ENCODE data around the gene BMP3. TPM values are rescaled to one million over a fixed set of nuclear protein-coding genes. Genes with fewer than 3 reads are reported as not detected.

The BMP3 gene
- total RNA-seq, 5 donors from 2014 or later (not counting 1 experiment from before 2014, with no cell fraction given) = 0.07 TPM; not detected in 4

GRCh38 chr4:81069706-81070331 is 39.3 kb downstream of the BMP3 start:
- no peaks in the 10 kb centered on the region for H3K36me3 Mint-ChIP-seq
- peak; percentile 59 to 84 (median 70) for ATAC-seq (replicated peaks in 1 of 4)
- 8% methylated on average over 4 of the region's 6 CpGs for WGBS (ENCODE audit: insufficient coverage)
- DNase-seq = peak in 34 of 35 experiments; percentile 0 to 80 (median 36)
- Histone ChIP-seq H3K27ac (ENCODE audit: low read length) (no peak overlapping the region), H3K9me3 (no peaks in the 10 kb centered on the region), H3K4me1 (ENCODE audit: control insufficient read depth in 1 of 2, extremely low read depth in 1 of 2, insufficient read depth in 2 of 2, low read length in 2 of 2) (no peaks in the 10 kb centered on the region), H3K36me3 (ENCODE audit: control insufficient read depth in 2 of 2, extremely low read depth in 1 of 2, insufficient read depth in 1 of 2, low read length in 1 of 2) (no peaks in the 10 kb centered on the region), H3K27me3 (replicated peaks in 1 of 2; ENCODE audit: control insufficient read depth in 2 of 2, extremely low read depth in 1 of 2, insufficient read depth in 2 of 2, low read length in 1 of 2) (no peaks in the 10 kb centered on the region), H3K4me3 (ENCODE audit: control insufficient read depth in 1 of 2, extremely low read depth in 1 of 2, low read length in 1 of 2) (no peak overlapping the region)
- H3K4me1 Mint-ChIP-seq = no peaks in the 10 kb centered on the region
- POLR2A ChIA-PET = no interaction called here
- H3K27me3 Mint-ChIP-seq = peaks cover 14 to 19% of the 10 kb centered on the region in 2 donors
- CTCF ChIA-PET = interaction anchor here (1.0 to 2.6 kb wide), 9 partner anchors 10 to 711 kb away, joined by 3 to 18 read pairs (median 3); no protein-coding TSS in a partner anchor
- H3K9me3 Mint-ChIP-seq = no peaks in the 10 kb centered on the region
- no peak overlapping the region for H3K27ac Mint-ChIP-seq
- H3K4me3 Mint-ChIP-seq = no peak overlapping the region

GRCh38 chr4:81071013-81071412 is 40.5 kb downstream of the BMP3 start:
- H3K27ac Mint-ChIP-seq = no peak overlapping the region
- ATAC-seq (replicated peaks in 1 of 4) (no peak), DNase-seq (no peak)
- H3K9me3 Mint-ChIP-seq = no peaks in the 10 kb centered on the region
- Histone ChIP-seq H3K9me3 (no peaks in the 10 kb centered on the region), H3K27me3 (replicated peaks in 1 of 2; ENCODE audit: control insufficient read depth in 2 of 2, extremely low read depth in 1 of 2, insufficient read depth in 2 of 2, low read length in 1 of 2) (no peaks in the 10 kb centered on the region), H3K27ac (ENCODE audit: low read length) (no peak overlapping the region), H3K4me1 (ENCODE audit: control insufficient read depth in 1 of 2, extremely low read depth in 1 of 2, insufficient read depth in 2 of 2, low read length in 2 of 2) (no peaks in the 10 kb centered on the region), H3K36me3 (ENCODE audit: control insufficient read depth in 2 of 2, extremely low read depth in 1 of 2, insufficient read depth in 1 of 2, low read length in 1 of 2) (no peaks in the 10 kb centered on the region), H3K4me3 (ENCODE audit: control insufficient read depth in 1 of 2, extremely low read depth in 1 of 2, low read length in 1 of 2) (no peak overlapping the region)
- no CpG with 5 or more reads among the region's 2 CpGs for WGBS (ENCODE audit: insufficient coverage)
- H3K36me3 Mint-ChIP-seq = no peaks in the 10 kb centered on the region
- no peak overlapping the region for H3K4me3 Mint-ChIP-seq
- H3K4me1 Mint-ChIP-seq = no peaks in the 10 kb centered on the region
- CTCF ChIA-PET = interaction anchor here (0.6 to 2.6 kb wide), 7 partner anchors 14 to 709 kb away, joined by 3 to 18 read pairs (median 3); no protein-coding TSS in a partner anchor
- H3K27me3 Mint-ChIP-seq = peaks cover 12 to 19% of the 10 kb centered on the region in 2 donors
- POLR2A ChIA-PET = no interaction called here

- Mint-ChIP-seq H3K27ac (no peak overlapping the region), H3K27me3 (peaks cover 3 to 20% of the 10 kb centered on the region in 2 donors), H3K4me3 (no peak overlapping the region), H3K36me3 (no peaks in the 10 kb centered on the region), H3K9me3 (no peaks in the 10 kb centered on the region), H3K4me1 (no peaks in the 10 kb centered on the region)
- Histone ChIP-seq H3K9me3 (no peaks in the 10 kb centered on the region), H3K4me1 (ENCODE audit: control insufficient read depth in 1 of 2, extremely low read depth in 1 of 2, insufficient read depth in 2 of 2, low read length in 2 of 2) (no peaks in the 10 kb centered on the region), H3K27me3 (replicated peaks in 1 of 2; ENCODE audit: control insufficient read depth in 2 of 2, extremely low read depth in 1 of 2, insufficient read depth in 2 of 2, low read length in 1 of 2) (peaks cover 0 to 6% of the 10 kb centered on the region in 2 experiments), H3K4me3 (ENCODE audit: control insufficient read depth in 1 of 2, extremely low read depth in 1 of 2, low read length in 1 of 2) (no peak overlapping the region), H3K36me3 (ENCODE audit: control insufficient read depth in 2 of 2, extremely low read depth in 1 of 2, insufficient read depth in 1 of 2, low read length in 1 of 2) (no peaks in the 10 kb centered on the region), H3K27ac (ENCODE audit: low read length) (no peak overlapping the region)
- ATAC-seq (replicated peaks in 1 of 4) (no peak), DNase-seq (no peak)
- WGBS (ENCODE audit: insufficient coverage) = 96% methylated on average over 3 of the region's 5 CpGs
- CTCF ChIA-PET = no interaction called here
- POLR2A ChIA-PET = no interaction called here
Observed at GRCh38 chr4:81081156-81081555, 50.6 kb downstream of the BMP3 start.

- Histone ChIP-seq H3K4me1 (ENCODE audit: control insufficient read depth in 1 of 2, extremely low read depth in 1 of 2, insufficient read depth in 2 of 2, low read length in 2 of 2) (no peaks in the 10 kb centered on the region), H3K9me3 (no peaks in the 10 kb centered on the region), H3K36me3 (ENCODE audit: control insufficient read depth in 2 of 2, extremely low read depth in 1 of 2, insufficient read depth in 1 of 2, low read length in 1 of 2) (no peaks in the 10 kb centered on the region), H3K27ac (ENCODE audit: low read length) (no peak overlapping the region), H3K4me3 (ENCODE audit: control insufficient read depth in 1 of 2, extremely low read depth in 1 of 2, low read length in 1 of 2) (no peak overlapping the region), H3K27me3 (replicated peaks in 1 of 2; ENCODE audit: control insufficient read depth in 2 of 2, extremely low read depth in 1 of 2, insufficient read depth in 2 of 2, low read length in 1 of 2) (peaks cover 0 to 3% of the 10 kb centered on the region in 2 experiments)
- POLR2A ChIA-PET = no interaction called here
- DNase-seq = peak in 1 of 35 experiments; percentile 5
- Mint-ChIP-seq H3K4me3 (no peak overlapping the region), H3K27ac (no peak overlapping the region), H3K27me3 (peaks cover 0 to 17% of the 10 kb centered on the region in 2 donors), H3K36me3 (no peaks in the 10 kb centered on the region), H3K4me1 (no peaks in the 10 kb centered on the region), H3K9me3 (no peaks in the 10 kb centered on the region)
- no peak for ATAC-seq (replicated peaks in 1 of 4)
- CTCF ChIA-PET = interaction anchor here in 1 of 2 donors (0.6 kb wide), 1 partner anchor 30 kb away, joined by 3 read pairs; no protein-coding TSS in a partner anchor
Observed at GRCh38 chr4:81084029-81084428, 53.5 kb downstream of the BMP3 start.

GRCh38 chr4:81084634-81085033 is 54.1 kb downstream of the BMP3 start:
- WGBS (ENCODE audit: insufficient coverage) = no CpG with 5 or more reads among the region's 3 CpGs

GRCh38 chr4:81085291-81085690 is 54.8 kb downstream of the BMP3 start:
- H3K9me3 Mint-ChIP-seq = no peaks in the 10 kb centered on the region
- no peak for ATAC-seq (replicated peaks in 1 of 4)
- Histone ChIP-seq H3K27ac (ENCODE audit: low read length) (no peak overlapping the region), H3K4me3 (ENCODE audit: control insufficient read depth in 1 of 2, extremely low read depth in 1 of 2, low read length in 1 of 2) (no peak overlapping the region), H3K36me3 (ENCODE audit: control insufficient read depth in 2 of 2, extremely low read depth in 1 of 2, insufficient read depth in 1 of 2, low read length in 1 of 2) (no peaks in the 10 kb centered on the region), H3K9me3 (no peaks in the 10 kb centered on the region), H3K27me3 (replicated peaks in 1 of 2; ENCODE audit: control insufficient read depth in 2 of 2, extremely low read depth in 1 of 2, insufficient read depth in 2 of 2, low read length in 1 of 2) (peaks cover 0 to 3% of the 10 kb centered on the region in 2 experiments), H3K4me1 (ENCODE audit: control insufficient read depth in 1 of 2, extremely low read depth in 1 of 2, insufficient read depth in 2 of 2, low read length in 2 of 2) (no peaks in the 10 kb centered on the region)
- H3K27ac Mint-ChIP-seq = no peak overlapping the region
- H3K4me3 Mint-ChIP-seq = no peak overlapping the region
- no CpG with 5 or more reads among the region's 3 CpGs for WGBS (ENCODE audit: insufficient coverage)
- peaks cover 3 to 7% of the 10 kb centered on the region in 2 donors for H3K27me3 Mint-ChIP-seq
- DNase-seq = no peak
- POLR2A ChIA-PET = no interaction called here
- no peaks in the 10 kb centered on the region for H3K36me3 Mint-ChIP-seq
- H3K4me1 Mint-ChIP-seq = no peaks in the 10 kb centered on the region
- CTCF ChIA-PET = no interaction called here

More at GRCh38 chr4:81084634-81085033, 54.1 kb downstream of the BMP3 start:
- Mint-ChIP-seq H3K4me3 (no peak overlapping the region), H3K27me3 (peaks cover under 1 to 14% of the 10 kb centered on the region in 2 donors), H3K9me3 (no peaks in the 10 kb centered on the region), H3K36me3 (no peaks in the 10 kb centered on the region), H3K4me1 (no peaks in the 10 kb centered on the region), H3K27ac (no peak overlapping the region)
- ATAC-seq (replicated peaks in 1 of 4) = no peak
- Histone ChIP-seq H3K27ac (ENCODE audit: low read length) (no peak overlapping the region), H3K9me3 (no peaks in the 10 kb centered on the region), H3K36me3 (ENCODE audit: control insufficient read depth in 2 of 2, extremely low read depth in 1 of 2, insufficient read depth in 1 of 2, low read length in 1 of 2) (no peaks in the 10 kb centered on the region), H3K4me3 (ENCODE audit: control insufficient read depth in 1 of 2, extremely low read depth in 1 of 2, low read length in 1 of 2) (no peak overlapping the region), H3K4me1 (ENCODE audit: control insufficient read depth in 1 of 2, extremely low read depth in 1 of 2, insufficient read depth in 2 of 2, low read length in 2 of 2) (no peaks in the 10 kb centered on the region), H3K27me3 (replicated peaks in 1 of 2; ENCODE audit: control insufficient read depth in 2 of 2, extremely low read depth in 1 of 2, insufficient read depth in 2 of 2, low read length in 1 of 2) (peaks cover 0 to 3% of the 10 kb centered on the region in 2 experiments)
- ChIA-PET POLR2A (no interaction called here), CTCF (no interaction called here)
- no peak for DNase-seq

Data from T-cell (primary cell).